ENCODE data around the gene NBEAL1. TPM values are rescaled to one million over a fixed set of nuclear protein-coding genes. Genes with fewer than 3 reads are reported as not detected.
"Not testable (repeated sequence)": the region's sequence is repeated elsewhere in the genome, so short reads cannot be mapped to it uniquely, and the experiment has no call there.

Gene NBEAL1
- total and polyA plus RNA-seq, 2 experiments from 2014 or later, result 13.3 to 21.8 TPM

DNA sequence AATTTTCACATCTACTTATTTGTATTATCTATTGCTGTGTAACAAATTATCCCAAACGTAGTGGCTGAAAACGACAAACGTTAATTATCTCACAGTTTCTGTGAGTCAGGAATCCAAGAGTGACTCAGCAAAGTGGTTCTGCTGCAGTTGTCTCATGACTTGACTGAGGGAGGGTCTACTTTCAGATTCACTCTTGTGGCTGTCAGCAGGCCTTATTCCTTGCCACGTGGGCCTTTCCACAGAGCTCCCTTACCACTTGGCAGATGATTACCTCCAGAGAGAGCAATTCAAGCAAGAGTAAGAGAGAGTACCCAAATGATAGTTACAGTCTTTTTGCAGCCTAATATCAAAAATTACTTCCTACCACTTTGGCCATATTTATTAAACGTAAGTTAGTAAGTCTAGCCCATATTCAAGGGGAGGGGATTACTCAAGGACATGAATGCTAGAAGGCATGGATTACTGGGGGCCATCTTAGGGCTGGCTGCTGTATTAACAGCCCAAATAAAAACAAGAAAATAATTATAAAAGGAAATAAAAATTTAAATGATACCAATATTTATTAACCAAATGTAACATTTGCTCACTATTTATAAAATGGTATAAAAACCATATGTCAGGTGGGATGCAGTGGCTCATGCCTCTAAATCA, 48.7 kb upstream of the NBEAL1 start (continued):
- TF ChIP-seq, protein P1, sequence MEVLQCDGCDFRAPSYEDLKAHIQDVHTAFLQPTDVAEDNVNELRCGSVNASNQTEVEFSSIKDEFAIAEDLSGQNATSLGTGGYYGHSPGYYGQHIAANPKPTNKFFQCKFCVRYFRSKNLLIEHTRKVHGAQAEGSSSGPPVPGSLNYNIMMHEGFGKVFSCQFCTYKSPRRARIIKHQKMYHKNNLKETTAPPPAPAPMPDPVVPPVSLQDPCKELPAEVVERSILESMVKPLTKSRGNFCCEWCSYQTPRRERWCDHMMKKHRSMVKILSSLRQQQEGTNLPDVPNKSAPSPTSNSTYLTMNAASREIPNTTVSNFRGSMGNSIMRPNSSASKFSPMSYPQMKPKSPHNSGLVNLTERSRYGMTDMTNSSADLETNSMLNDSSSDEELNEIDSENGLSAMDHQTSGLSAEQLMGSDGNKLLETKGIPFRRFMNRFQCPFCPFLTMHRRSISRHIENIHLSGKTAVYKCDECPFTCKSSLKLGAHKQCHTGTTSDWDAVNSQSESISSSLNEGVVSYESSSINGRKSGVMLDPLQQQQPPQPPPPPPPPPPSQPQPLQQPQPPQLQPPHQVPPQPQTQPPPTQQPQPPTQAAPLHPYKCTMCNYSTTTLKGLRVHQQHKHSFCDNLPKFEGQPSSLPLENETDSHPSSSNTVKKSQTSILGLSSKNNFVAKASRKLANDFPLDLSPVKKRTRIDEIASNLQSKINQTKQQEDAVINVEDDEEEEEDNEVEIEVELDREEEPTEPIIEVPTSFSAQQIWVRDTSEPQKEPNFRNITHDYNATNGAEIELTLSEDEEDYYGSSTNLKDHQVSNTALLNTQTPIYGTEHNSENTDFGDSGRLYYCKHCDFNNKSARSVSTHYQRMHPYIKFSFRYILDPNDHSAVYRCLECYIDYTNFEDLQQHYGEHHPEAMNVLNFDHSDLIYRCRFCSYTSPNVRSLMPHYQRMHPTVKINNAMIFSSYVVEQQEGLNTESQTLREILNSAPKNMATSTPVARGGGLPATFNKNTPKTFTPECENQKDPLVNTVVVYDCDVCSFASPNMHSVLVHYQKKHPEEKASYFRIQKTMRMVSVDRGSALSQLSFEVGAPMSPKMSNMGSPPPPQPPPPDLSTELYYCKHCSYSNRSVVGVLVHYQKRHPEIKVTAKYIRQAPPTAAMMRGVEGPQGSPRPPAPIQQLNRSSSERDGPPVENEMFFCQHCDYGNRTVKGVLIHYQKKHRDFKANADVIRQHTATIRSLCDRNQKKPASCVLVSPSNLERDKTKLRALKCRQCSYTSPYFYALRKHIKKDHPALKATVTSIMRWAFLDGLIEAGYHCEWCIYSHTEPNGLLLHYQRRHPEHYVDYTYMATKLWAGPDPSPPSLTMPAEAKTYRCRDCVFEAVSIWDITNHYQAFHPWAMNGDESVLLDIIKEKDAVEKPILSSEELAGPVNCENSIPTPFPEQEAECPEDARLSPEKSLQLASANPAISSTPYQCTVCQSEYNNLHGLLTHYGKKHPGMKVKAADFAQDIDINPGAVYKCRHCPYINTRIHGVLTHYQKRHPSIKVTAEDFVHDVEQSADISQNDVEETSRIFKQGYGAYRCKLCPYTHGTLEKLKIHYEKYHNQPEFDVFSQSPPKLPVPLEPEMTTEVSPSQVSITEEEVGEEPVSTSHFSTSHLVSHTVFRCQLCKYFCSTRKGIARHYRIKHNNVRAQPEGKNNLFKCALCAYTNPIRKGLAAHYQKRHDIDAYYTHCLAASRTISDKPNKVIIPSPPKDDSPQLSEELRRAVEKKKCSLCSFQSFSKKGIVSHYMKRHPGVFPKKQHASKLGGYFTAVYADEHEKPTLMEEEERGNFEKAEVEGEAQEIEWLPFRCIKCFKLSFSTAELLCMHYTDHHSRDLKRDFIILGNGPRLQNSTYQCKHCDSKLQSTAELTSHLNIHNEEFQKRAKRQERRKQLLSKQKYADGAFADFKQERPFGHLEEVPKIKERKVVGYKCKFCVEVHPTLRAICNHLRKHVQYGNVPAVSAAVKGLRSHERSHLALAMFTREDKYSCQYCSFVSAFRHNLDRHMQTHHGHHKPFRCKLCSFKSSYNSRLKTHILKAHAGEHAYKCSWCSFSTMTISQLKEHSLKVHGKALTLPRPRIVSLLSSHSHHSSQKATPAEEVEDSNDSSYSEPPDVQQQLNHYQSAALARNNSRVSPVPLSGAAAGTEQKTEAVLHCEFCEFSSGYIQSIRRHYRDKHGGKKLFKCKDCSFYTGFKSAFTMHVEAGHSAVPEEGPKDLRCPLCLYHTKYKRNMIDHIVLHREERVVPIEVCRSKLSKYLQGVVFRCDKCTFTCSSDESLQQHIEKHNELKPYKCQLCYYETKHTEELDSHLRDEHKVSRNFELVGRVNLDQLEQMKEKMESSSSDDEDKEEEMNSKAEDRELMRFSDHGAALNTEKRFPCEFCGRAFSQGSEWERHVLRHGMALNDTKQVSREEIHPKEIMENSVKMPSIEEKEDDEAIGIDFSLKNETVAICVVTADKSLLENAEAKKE (CRISPR knock-in tag; IDR thresholded peaks at IDR 0.05), result no peak
- TF ChIP-seq EZH2 (IDR thresholded peaks at IDR 0.05; ENCODE audit: low read depth, unreplicated experiment) (no peak), ZNF331 (CRISPR knock-in tag; IDR thresholded peaks at IDR 0.05; ENCODE audit: low read depth) (no peak), ZNF114 (CRISPR knock-in tag; IDR thresholded peaks at IDR 0.05) (no peak), NANOG (IDR thresholded peaks at IDR 0.05; ENCODE audit: borderline replicate concordance) (no peak)
- TF ChIP-seq, protein P2, sequence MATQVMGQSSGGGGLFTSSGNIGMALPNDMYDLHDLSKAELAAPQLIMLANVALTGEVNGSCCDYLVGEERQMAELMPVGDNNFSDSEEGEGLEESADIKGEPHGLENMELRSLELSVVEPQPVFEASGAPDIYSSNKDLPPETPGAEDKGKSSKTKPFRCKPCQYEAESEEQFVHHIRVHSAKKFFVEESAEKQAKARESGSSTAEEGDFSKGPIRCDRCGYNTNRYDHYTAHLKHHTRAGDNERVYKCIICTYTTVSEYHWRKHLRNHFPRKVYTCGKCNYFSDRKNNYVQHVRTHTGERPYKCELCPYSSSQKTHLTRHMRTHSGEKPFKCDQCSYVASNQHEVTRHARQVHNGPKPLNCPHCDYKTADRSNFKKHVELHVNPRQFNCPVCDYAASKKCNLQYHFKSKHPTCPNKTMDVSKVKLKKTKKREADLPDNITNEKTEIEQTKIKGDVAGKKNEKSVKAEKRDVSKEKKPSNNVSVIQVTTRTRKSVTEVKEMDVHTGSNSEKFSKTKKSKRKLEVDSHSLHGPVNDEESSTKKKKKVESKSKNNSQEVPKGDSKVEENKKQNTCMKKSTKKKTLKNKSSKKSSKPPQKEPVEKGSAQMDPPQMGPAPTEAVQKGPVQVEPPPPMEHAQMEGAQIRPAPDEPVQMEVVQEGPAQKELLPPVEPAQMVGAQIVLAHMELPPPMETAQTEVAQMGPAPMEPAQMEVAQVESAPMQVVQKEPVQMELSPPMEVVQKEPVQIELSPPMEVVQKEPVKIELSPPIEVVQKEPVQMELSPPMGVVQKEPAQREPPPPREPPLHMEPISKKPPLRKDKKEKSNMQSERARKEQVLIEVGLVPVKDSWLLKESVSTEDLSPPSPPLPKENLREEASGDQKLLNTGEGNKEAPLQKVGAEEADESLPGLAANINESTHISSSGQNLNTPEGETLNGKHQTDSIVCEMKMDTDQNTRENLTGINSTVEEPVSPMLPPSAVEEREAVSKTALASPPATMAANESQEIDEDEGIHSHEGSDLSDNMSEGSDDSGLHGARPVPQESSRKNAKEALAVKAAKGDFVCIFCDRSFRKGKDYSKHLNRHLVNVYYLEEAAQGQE (IDR thresholded peaks at IDR 0.05; ENCODE audit: unreplicated experiment), result no peak

DNA sequence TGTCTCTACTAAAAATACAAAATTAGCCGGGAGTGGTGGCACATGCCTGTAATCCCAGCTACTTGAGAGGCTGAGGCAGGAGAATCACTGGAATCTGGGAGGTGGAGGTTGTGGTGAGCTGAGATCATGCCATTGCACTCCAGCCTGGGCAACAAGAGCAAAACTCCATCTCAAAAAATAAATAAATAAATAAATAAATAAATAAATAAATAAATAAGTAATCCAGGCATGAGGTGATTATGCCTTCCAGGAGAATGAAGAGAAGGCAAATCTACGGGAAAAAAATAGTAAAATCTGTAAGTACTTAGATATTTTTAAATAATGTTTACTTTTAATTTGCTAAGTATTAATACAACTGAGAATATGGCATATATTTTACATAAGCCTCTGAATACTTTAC, 45.3 kb upstream of the NBEAL1 start:
- not testable (repeated sequence) for H3K27ac ChIP-seq (ENCODE audit: low read depth); ATAC-seq; H3K4me2 ChIP-seq; H4K20me1 ChIP-seq (replicated peaks; ENCODE audit: insufficient read depth); H2AFZ ChIP-seq; H3K27ac Mint-ChIP-seq; H3F3A ChIP-seq (replicated peaks; ENCODE audit: low read depth); H3K9me2 ChIP-seq (ENCODE audit: insufficient read depth); H3K4me1 ChIP-seq (ENCODE audit: insufficient read depth); H3K79me2 ChIP-seq (replicated peaks; ENCODE audit: insufficient read depth); H3K4me1 Mint-ChIP-seq; H3K36me3 Mint-ChIP-seq (ENCODE audit: low read depth); DNase-seq (ENCODE audit: low spot score); H3K36me3 ChIP-seq (ENCODE audit: insufficient read depth); H3K9me3 Mint-ChIP-seq; H3K4me3 Mint-ChIP-seq; H3K27me3 Mint-ChIP-seq (ENCODE audit: insufficient read depth, low read depth, poor library complexity); H3K4me3 ChIP-seq; H3K27me3 ChIP-seq (ENCODE audit: insufficient read depth)

Measured in GM23338 (cell line).